ENCODE measurements around the gene PTPRN.
"Not testable (repeated sequence)": the region's sequence is repeated elsewhere in the genome, so short reads cannot be mapped to it uniquely, and the experiment has no call there.

The PTPRN gene

GRCh38 chr2:219289195-219289536 lies 20.0 kb downstream of the PTPRN start:
- no peak for DNase-seq (ENCODE audit: low spot score)
- TF ChIP-seq CTCF (IDR thresholded peaks at IDR 0.05; ENCODE audit: borderline replicate concordance, control extremely low read depth, extremely low read depth, insufficient read depth, missing control alignments): no peak
- in situ Hi-C loops (cut with MboI; ENCODE audit: low sequenced_read_pairs, unreplicated experiment): loop anchor here (25.0 kb wide), 1 partner anchor 127 kb away; the partner anchor contains the start of genes NHEJ1 and SLC23A3

GRCh38 chr2:219287580-219288265 lies 21.5 kb downstream of the PTPRN start:
- in situ Hi-C loops (cut with MboI; ENCODE audit: low sequenced_read_pairs, unreplicated experiment): loop anchor here (25.0 kb wide), 1 partner anchor 125 kb away; the partner anchor contains the start of genes NHEJ1 and SLC23A3
- no peak for TF ChIP-seq CTCF (IDR thresholded peaks at IDR 0.05; ENCODE audit: borderline replicate concordance, control extremely low read depth, extremely low read depth, insufficient read depth, missing control alignments)
- DNase-seq (ENCODE audit: low spot score): peak; percentile 31

GRCh38 chr2:219287116-219287440 lies 22.1 kb downstream of the PTPRN start:
- in situ Hi-C loops (cut with MboI; ENCODE audit: low sequenced_read_pairs, unreplicated experiment): loop anchor here (25.0 kb wide), 1 partner anchor 125 kb away; the partner anchor contains the start of genes NHEJ1 and SLC23A3
- not testable (repeated sequence) for DNase-seq (ENCODE audit: low spot score)

- in situ Hi-C loops (cut with MboI; ENCODE audit: low sequenced_read_pairs, unreplicated experiment): loop anchor here (25.0 kb wide), 1 partner anchor 124 kb away; the partner anchor contains the start of genes NHEJ1 and SLC23A3
- peak; percentile 22 for DNase-seq (ENCODE audit: low spot score)
- TF ChIP-seq CTCF (IDR thresholded peaks at IDR 0.05; ENCODE audit: borderline replicate concordance, control extremely low read depth, extremely low read depth, insufficient read depth, missing control alignments): no peak
These were observed 22.6 kb downstream of the PTPRN start for GRCh38 chr2:219286436-219287115.

- in situ Hi-C loops (cut with MboI; ENCODE audit: low sequenced_read_pairs, unreplicated experiment): loop anchor here (25.0 kb wide), 1 partner anchor 124 kb away; the partner anchor contains the start of genes NHEJ1 and SLC23A3
- DNase-seq (ENCODE audit: low spot score): peak; percentile 19
- TF ChIP-seq CTCF (IDR thresholded peaks at IDR 0.05; ENCODE audit: borderline replicate concordance, control extremely low read depth, extremely low read depth, insufficient read depth, missing control alignments): no peak
These were observed 23.2 kb downstream of the PTPRN start for GRCh38 chr2:219285894-219286425.

- in situ Hi-C loops (cut with MboI; ENCODE audit: low sequenced_read_pairs, unreplicated experiment): loop anchor here (25.0 kb wide), 1 partner anchor 123 kb away; the partner anchor contains the start of genes NHEJ1 and SLC23A3
- DNase-seq (ENCODE audit: low spot score): peak; percentile 15
- no peak for TF ChIP-seq CTCF (IDR thresholded peaks at IDR 0.05; ENCODE audit: borderline replicate concordance, control extremely low read depth, extremely low read depth, insufficient read depth, missing control alignments)
These were observed 23.8 kb downstream of the PTPRN start for GRCh38 chr2:219285373-219285735.
